Measurements from ENCODE around the gene ELK3.

GRCh38 chr12:96263449-96263902 is 69.3 kb downstream of the ELK3 start:
- TF ChIP-seq CTCF (IDR thresholded peaks at IDR 0.05; ENCODE audit: insufficient read depth, low read length) (no peak), POLR2AphosphoS5 (IDR thresholded peaks at IDR 0.05; ENCODE audit: low read depth) (no peak), GABPA (IDR thresholded peaks at IDR 0.05; ENCODE audit: low read depth) (no peak)
